Astrocyte of the cerebellum (primary cell): ENCODE measurements around the gene GFOD1.
A peak's percentile ranks its signal among the peaks of the same experiment; 100 is the strongest.

Source experiments
- DNase-seq: peaks from one replicate; pipeline ENCODE4 v3.0.0-alpha.2; 2011; ENCODE audit warnings: low read depth
- H3K4me3 ChIP-seq: 2 replicates; pipeline ENCODE4 v1.5.1; 2011; ENCODE audit warnings: mild to moderate bottlenecking, low read depth, low read length, moderate library complexity
- in situ Hi-C: cut with HindIII; loops from 2 replicates; pipeline ENCODE4 v1.10.0; 2017; ENCODE audit warnings: low sequenced_read_pairs
- TF ChIP-seq, protein P1 (sequence below): IDR thresholded peaks from 2 replicates; pipeline ENCODE4 v1.5.1; 2012; ENCODE audit warnings: low read length, low read depth, moderate library complexity, mild to moderate bottlenecking; ENCODE audit errors: missing control alignments

Gene GFOD1

DNA sequence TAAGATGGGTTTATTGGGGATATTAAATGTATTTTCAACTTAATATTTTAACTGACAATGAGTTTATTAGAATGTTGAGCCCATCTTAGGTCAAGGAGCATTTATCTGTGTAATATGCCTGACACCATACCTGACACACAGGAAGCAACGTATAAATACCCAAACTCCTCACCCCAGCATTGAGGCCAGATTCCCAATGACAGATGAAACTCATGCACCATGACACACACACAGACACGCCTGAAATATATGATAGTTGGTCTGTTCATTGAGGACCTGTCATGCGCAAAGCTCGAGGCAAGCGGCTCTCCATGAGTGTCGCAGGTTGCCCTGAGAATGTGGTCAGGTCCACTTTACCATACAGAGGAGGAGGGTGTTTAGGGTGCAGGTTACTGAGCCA lies 64.1 kb downstream of the GFOD1 start:
- in situ Hi-C loops, result no loop called here
- TF ChIP-seq, protein P1, sequence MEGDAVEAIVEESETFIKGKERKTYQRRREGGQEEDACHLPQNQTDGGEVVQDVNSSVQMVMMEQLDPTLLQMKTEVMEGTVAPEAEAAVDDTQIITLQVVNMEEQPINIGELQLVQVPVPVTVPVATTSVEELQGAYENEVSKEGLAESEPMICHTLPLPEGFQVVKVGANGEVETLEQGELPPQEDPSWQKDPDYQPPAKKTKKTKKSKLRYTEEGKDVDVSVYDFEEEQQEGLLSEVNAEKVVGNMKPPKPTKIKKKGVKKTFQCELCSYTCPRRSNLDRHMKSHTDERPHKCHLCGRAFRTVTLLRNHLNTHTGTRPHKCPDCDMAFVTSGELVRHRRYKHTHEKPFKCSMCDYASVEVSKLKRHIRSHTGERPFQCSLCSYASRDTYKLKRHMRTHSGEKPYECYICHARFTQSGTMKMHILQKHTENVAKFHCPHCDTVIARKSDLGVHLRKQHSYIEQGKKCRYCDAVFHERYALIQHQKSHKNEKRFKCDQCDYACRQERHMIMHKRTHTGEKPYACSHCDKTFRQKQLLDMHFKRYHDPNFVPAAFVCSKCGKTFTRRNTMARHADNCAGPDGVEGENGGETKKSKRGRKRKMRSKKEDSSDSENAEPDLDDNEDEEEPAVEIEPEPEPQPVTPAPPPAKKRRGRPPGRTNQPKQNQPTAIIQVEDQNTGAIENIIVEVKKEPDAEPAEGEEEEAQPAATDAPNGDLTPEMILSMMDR, result no peak
- H3K4me3 ChIP-seq, result no peak overlapping the region
- no peak for DNase-seq

DNA sequence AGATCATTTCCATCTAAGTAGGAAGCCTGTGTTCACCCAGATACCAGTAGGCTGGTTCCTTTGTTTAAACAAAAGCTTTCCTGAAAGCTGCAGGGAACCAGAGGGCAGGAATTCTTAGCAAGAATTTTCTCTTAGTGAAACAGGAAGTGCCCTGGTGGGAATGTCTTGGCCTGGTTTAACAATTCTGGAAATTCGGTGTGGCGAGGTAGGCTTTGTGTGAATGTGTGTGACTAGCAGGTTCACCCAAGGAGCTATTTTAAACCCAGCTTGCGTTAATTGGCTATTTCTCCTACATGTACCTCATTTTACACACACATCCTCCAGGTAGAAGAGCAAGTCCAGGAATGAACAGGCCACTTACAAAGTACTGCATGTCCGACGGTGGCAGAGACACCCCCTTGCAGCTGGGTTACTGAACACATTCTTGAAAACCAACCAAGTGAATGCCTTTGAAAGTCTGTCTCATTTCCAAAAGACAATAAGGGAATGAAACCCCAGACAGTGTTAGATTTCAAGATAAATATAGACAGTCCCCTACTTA lies 64.6 kb downstream of the GFOD1 start:
- in situ Hi-C loops, result no loop called here
- TF ChIP-seq, protein P1, result no peak
- peak; percentile 49 for DNase-seq
- H3K4me3 ChIP-seq, result no peak overlapping the region

DNA sequence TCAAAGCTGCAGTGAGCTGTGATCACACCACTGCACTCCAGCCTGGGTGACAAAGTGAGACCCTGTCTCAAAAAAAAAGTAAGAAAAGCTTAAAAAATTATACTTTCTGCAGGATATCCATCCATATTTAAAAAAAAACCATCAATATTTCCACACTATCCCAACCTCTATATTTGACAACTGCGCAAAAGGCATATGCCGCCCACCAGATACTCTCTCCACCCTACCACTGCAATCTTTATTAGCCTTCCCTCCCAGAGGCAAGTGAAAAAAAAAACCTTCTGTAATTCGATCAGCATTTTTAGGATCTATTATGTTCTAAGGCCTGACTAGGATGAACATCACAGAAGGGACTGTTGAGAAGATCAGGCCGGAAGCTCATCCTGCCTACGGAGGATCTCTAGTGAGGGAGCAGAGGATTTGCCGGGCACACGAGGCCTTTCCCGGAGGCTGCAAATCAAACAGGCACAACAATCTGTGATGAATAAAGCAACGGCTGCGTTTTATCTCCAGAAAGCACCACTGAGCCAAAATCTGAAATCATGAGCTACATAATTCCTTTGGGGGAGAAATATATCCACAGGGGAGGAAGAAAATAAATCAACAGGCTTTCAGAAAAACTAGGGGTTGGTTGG lies 65.9 kb downstream of the GFOD1 start:
- DNase-seq, result no peak
- TF ChIP-seq, protein P1, result no peak
- in situ Hi-C loops, result no loop called here
- no peak overlapping the region for H3K4me3 ChIP-seq

DNA sequence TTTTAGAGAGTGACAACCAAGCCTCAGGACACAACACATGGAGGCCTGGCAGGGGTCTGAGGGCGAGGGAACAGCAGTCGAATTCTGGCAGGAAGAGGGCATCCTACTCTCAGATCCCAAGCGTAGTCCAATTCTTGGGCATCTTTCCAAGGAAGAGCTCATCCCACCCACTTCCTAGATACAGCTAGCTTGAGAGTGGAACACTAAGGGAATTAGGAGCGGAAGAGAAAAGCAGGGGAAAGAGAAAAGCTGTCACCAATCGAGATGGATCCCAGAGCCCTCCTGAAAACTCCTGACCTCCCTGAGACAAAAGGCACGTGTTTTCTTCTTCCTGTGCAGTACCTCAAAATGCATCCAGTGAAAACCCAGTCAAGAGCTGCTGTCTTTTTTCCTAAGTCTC lies 67.1 kb downstream of the GFOD1 start:
- in situ Hi-C loops, result no loop called here
- no peak for DNase-seq

DNA sequence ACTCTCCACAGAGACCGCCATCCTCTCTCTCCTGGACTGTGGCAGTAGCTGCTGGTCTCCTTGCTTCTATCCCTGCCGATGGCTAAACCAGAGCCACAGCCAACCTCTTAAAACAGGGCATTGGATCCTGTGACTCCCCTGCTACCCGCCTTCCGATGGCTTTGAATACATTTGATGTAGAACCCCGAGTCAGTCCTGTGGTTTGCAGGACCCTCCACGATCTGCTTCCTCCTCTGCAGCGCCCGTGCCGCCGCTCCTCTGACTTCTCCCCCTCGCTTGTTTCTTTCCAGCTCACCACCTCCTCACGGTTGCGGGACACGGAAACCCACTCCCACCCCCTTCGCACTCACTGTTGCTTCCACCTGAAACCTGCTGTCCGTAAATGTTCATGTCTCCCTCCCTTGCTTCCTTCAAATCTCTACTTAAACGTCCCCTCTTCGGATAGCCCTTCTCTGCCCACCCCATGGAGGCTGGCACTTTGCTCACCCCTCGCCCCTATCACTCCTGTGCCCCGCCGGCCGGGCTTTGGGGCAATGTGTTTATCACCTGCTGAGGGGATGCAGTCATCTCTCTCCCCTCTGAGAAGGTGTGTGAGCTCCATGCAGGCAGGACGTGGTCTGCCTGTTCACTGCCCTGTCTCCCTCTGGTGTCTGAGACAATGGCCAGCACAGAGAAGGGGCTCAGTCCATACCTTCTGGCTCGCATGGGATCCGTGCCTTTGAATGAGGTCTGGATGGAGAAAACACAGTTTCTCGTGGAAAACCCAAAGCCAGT lies 67.8 kb downstream of the GFOD1 start:
- TF ChIP-seq, protein P1, result no peak
- in situ Hi-C loops, result no loop called here
- no peak for DNase-seq
- H3K4me3 ChIP-seq, result no peak overlapping the region

More for the DNA sequence above, 67.1 kb downstream of the GFOD1 start:
- TF ChIP-seq, protein P1, result no peak
- no peak overlapping the region for H3K4me3 ChIP-seq

DNA sequence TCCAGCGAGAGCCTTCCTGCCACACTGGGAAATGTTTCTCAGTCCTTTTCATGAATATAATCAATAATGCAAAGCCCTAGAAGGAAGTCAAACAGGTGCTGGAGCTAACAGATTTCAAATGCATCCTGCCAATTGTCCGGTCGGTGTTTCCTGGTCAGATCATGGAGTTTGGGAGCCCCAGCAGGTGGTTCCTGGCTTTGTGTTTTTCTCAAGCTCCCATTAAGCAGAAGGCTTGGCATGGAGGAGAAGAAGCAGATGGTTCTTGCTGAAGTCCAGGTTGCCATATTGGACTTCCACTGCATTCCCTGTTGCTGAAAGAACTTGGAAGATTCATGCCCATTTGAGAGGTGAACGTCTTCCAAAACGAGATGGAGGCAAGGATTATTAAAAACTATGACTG lies 68.6 kb downstream of the GFOD1 start:
- no peak overlapping the region for H3K4me3 ChIP-seq
- DNase-seq, result no peak
- in situ Hi-C loops, result no loop called here
- TF ChIP-seq, protein P1, result no peak
